ENCODE data around the gene STIMATE. TPM values are rescaled to one million over a fixed set of nuclear protein-coding genes. Genes with fewer than 3 reads are reported as not detected.

The STIMATE gene
- total and polyA plus RNA-seq, 2 experiments from 2014 or later, result 11.2 to 23.6 TPM

- Mint-ChIP-seq H3K9me3 (no peaks in the 10 kb centered on the region), H3K36me3 (ENCODE audit: low read depth) (no peaks in the 10 kb centered on the region; the same call in 2 of the 3 replicates), H3K4me1 (no peaks in the 10 kb centered on the region; the same call in 2 of the 3 replicates), H3K27ac (no peak overlapping the region), H3K27me3 (ENCODE audit: insufficient read depth, low read depth, poor library complexity) (peaks cover 30% of the 10 kb centered on the region), H3K4me3 (no peak overlapping the region)
- no peaks in the 10 kb centered on the region for H4K20me1 ChIP-seq (replicated peaks; ENCODE audit: insufficient read depth)
- no peak overlapping the region for H3K4me3 ChIP-seq
- H3K27ac ChIP-seq (ENCODE audit: low read depth), result no peak overlapping the region
- H3K36me3 ChIP-seq (ENCODE audit: insufficient read depth), result no peaks in the 10 kb centered on the region
- ATAC-seq (no peak), DNase-seq (ENCODE audit: low spot score) (no peak)
- H3K79me2 ChIP-seq (replicated peaks; ENCODE audit: insufficient read depth), result no peaks in the 10 kb centered on the region
- no peaks in the 10 kb centered on the region for H3F3A ChIP-seq (replicated peaks; ENCODE audit: low read depth)
- no peak overlapping the region for H2AFZ ChIP-seq
- no peaks in the 10 kb centered on the region for H3K9me2 ChIP-seq (ENCODE audit: insufficient read depth)
- no peaks in the 10 kb centered on the region for H3K4me1 ChIP-seq (ENCODE audit: insufficient read depth)
- H3K4me2 ChIP-seq, result no peak overlapping the region
- TF ChIP-seq ZNF331 (CRISPR knock-in tag; IDR thresholded peaks at IDR 0.05; ENCODE audit: low read depth) (no peak), EZH2 (IDR thresholded peaks at IDR 0.05; ENCODE audit: low read depth, unreplicated experiment) (no peak), CTCF (conservative IDR thresholded peaks at IDR 0.05; ENCODE audit: low read depth in 2 of 2) (no peak), STAT1 (IDR thresholded peaks at IDR 0.05; ENCODE audit: unreplicated experiment) (no peak), ZNF114 (CRISPR knock-in tag; IDR thresholded peaks at IDR 0.05) (no peak), CREB1 (CRISPR knock-in tag; IDR thresholded peaks at IDR 0.05; ENCODE audit: low read depth) (no peak), POLR2AphosphoS5 (IDR thresholded peaks at IDR 0.05; ENCODE audit: low read depth) (no peak), ZNF462 (CRISPR knock-in tag; IDR thresholded peaks at IDR 0.05) (no peak), JUNB (IDR thresholded peaks at IDR 0.05; ENCODE audit: unreplicated experiment) (no peak), NANOG (IDR thresholded peaks at IDR 0.05; ENCODE audit: borderline replicate concordance) (no peak), ETS1 (IDR thresholded peaks at IDR 0.05) (no peak), EZH2phosphoT487 (IDR thresholded peaks at IDR 0.05; ENCODE audit: unreplicated experiment) (no peak)
- H3K27me3 ChIP-seq (ENCODE audit: insufficient read depth), result no peaks in the 10 kb centered on the region
Observed at GRCh38 chr3:52789746-52790040, 107.7 kb downstream of the STIMATE start.

Measured in GM23338 (cell line).